Retinal pigment epithelial cell (primary cell): Measurements from ENCODE around the gene OTUB1.

Source experiments
- DNase-seq: peaks from one replicate; pipeline ENCODE4 v3.0.0-alpha.2; 2010; ENCODE audit warnings: low read depth
- H3K4me3 ChIP-seq: 2 replicates; pipeline ENCODE4 v1.5.1; 2011; ENCODE audit warnings: mild to moderate bottlenecking, low read length, control low read depth, moderate library complexity
- TF ChIP-seq, protein P1 (sequence below): conservative IDR thresholded peaks from 2 replicates; pipeline ENCODE4 v1.5.1; 2011; ENCODE audit warnings: low read depth, low read length, control low read depth, inconsistent platforms

OTUB1 gene

DNA sequence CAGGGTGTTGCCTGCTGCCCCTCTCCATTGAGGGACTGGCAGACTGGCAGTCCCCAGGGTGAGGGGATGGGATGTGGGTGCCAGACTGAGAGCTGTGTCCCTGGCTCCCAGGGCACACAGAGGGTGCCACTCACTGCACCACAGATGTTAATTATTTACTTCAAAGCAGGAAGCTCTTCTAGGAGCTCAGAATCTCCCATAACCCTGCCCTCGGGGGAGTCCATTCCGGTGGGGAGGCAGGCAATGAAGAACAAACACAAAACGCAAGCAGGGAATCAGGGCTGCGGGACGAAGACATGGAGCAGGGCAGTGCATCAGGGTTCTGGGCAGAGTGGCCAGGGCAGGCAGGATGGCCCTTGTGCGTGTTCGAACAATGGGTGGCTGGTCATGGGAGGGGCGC lies 25.1 kb downstream of the OTUB1 start:
- DNase-seq, result no peak
- TF ChIP-seq, protein P1, sequence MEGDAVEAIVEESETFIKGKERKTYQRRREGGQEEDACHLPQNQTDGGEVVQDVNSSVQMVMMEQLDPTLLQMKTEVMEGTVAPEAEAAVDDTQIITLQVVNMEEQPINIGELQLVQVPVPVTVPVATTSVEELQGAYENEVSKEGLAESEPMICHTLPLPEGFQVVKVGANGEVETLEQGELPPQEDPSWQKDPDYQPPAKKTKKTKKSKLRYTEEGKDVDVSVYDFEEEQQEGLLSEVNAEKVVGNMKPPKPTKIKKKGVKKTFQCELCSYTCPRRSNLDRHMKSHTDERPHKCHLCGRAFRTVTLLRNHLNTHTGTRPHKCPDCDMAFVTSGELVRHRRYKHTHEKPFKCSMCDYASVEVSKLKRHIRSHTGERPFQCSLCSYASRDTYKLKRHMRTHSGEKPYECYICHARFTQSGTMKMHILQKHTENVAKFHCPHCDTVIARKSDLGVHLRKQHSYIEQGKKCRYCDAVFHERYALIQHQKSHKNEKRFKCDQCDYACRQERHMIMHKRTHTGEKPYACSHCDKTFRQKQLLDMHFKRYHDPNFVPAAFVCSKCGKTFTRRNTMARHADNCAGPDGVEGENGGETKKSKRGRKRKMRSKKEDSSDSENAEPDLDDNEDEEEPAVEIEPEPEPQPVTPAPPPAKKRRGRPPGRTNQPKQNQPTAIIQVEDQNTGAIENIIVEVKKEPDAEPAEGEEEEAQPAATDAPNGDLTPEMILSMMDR, result no peak
- H3K4me3 ChIP-seq, result no peak overlapping the region

DNA sequence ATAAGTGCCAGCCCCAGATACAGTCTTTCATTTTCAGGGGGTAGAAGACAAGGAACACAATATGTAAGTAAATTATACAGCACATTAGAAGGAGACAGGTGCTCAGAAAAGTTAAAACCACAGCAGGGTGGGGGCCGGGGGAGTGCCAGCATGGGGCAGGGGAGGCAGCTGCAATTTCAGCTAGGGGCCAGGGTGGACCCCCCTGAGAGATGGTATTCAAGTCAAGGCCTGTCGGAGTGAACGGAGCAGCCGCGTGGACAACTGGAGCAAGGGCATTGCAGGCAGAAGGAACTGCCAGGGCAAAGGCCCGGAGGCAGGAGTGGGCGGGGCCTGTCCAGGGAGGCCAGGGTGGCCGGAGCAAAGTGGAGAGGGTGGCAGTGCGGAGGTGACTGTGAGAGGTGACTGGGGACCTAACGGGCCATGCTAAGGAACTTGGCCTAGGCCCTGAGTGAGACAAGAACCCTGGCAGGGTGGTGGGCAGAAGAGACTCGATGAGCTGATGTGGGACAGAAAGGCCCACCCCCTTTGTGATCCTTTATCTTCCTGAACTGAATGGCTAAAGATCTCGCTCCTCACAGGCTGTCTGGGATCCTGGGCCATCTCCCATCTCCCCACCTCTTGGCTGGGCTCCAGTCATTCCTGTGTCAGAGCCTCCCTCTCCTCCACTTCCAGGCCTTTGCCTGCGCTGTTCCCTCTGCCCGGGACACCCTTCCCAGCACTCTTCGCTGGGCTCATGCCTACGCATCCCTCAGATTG lies 27.1 kb downstream of the OTUB1 start:
- TF ChIP-seq, protein P1, result no peak

GRCh38 chr11:64014356-64014755 lies 28.1 kb downstream of the OTUB1 start:
- no peak for DNase-seq
- H3K4me3 ChIP-seq, result no peak overlapping the region
- TF ChIP-seq, protein P1, result no peak

More for the DNA sequence above, 27.1 kb downstream of the OTUB1 start:
- no peak for DNase-seq
- no peak overlapping the region for H3K4me3 ChIP-seq

GRCh38 chr11:64015510-64015909 lies 29.3 kb downstream of the OTUB1 start:
- TF ChIP-seq, protein P1, result no peak
- DNase-seq, result no peak
- H3K4me3 ChIP-seq, result no peak overlapping the region

- H3K4me3 ChIP-seq, result no peak overlapping the region
- TF ChIP-seq, protein P1, result no peak
- DNase-seq, result no peak
Measured at GRCh38 chr11:64015935-64016845, 30.0 kb downstream of the OTUB1 start.

DNA sequence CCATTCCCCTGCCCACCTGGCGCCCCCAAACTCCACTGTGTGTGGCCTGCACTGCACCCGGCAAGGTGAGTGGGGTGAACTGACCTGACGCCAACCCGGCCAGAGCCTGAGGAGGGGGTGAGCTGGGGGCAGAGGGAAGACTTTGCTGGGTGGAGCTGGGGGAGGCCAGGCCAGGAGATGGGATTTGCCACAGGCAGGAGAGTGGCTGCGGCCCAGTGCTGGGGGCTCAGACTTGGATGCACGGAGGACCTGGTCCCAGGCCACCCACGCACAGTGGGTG lies 31.6 kb downstream of the OTUB1 start:
- DNase-seq, result no peak
- H3K4me3 ChIP-seq, result no peak overlapping the region
- TF ChIP-seq, protein P1, result no peak
